Endothelial cell of umbilical vein (primary cell): Measurements from ENCODE around the gene ARF6. TPM values are rescaled to one million over a fixed set of nuclear protein-coding genes. Genes with fewer than 3 reads are reported as not detected.

Experiments used
- BruUV-seq: library from RNA; stranded (reverse); fragments of 400-500 nt; replicated peaks from 2 replicates; lab custom pipeline; 2021; lab: Mats Ljungman, UMichigan
- CTCF ChIA-PET: fragments of 300-600, 350-600 bp; sonication (Branson Sonifier 250); formaldehyde crosslinking; loops from one replicate; lab custom pipeline; 2021; ENCODE audit warnings: antibody characterized with exemption, inconsistent platforms; lab: Charles Lee
- POLR2A ChIA-PET: fragments of 300-600, 350-600 bp; sonication (Branson Sonifier 250); formaldehyde crosslinking; loops from one replicate; lab custom pipeline; 2021; ENCODE audit warnings: antibody characterized with exemption, inconsistent platforms; lab: Charles Lee
- DNase-seq: peaks from one replicate; pipeline ENCODE4 v3.0.0-alpha.2; 2011; ENCODE audit warnings: low read depth, low spot score
- FAIRE-seq: peaks from 2 replicates; lab custom pipeline; 2011; peaks lifted over from hg19 to GRCh38; lab: Jason Lieb, UNC
- H2AFZ ChIP-seq: 2 replicates; pipeline ENCODE4 v1.6.0; 2012; ENCODE audit warnings: low read depth, low read length, control low read depth, inconsistent platforms
- H3K27ac ChIP-seq: 2 replicates; pipeline ENCODE4 v1.5.1; 2011; ENCODE audit warnings: low read depth, mild to moderate bottlenecking, control low read depth, low read length, moderate library complexity; ENCODE audit not compliant: insufficient read depth
- H3K27me3 ChIP-seq, 2 experiments: 2 replicates each; pipeline versions ENCODE4 v1.6.0 to v1.6.1; 2011; ENCODE audit warnings: low read length in 2 of 2, mixed read lengths in 1 of 2; ENCODE audit not compliant: control insufficient read depth in 2 of 2, insufficient read depth in 2 of 2
- H3K36me3 ChIP-seq, 2 experiments: 2 replicates in 1 of 2; 3 replicates in 1 of 2; pipeline ENCODE4 v1.5.1; 2011; ENCODE audit warnings: low read length in 2 of 2, mild to moderate bottlenecking in 1 of 2, moderate library complexity in 1 of 2; ENCODE audit not compliant: control insufficient read depth in 2 of 2, insufficient read depth in 2 of 2; ENCODE audit errors: extremely low read depth in 1 of 2
- H3K4me1 ChIP-seq: 3 replicates; pipeline ENCODE4 v1.5.1; 2011; ENCODE audit warnings: mild to moderate bottlenecking, low read length; ENCODE audit not compliant: control insufficient read depth, insufficient read depth; ENCODE audit errors: extremely low read depth
- H3K4me2 ChIP-seq: 2 replicates; pipeline ENCODE4 v1.6.1; 2011; ENCODE audit warnings: low read length, control low read depth, mixed read lengths; ENCODE audit not compliant: insufficient read depth
- H3K4me3 ChIP-seq, 3 experiments: fragments of 200-600 bp in 1 of 3; sonication (generic), shearing (Covaris generic) in 1 of 3; replicated peaks in 1 of 3; 2 replicates each; pipeline ENCODE4 v1.5.1; 2011 to 2016; ENCODE audit warnings: control low read depth in 3 of 3, low read length in 3 of 3, mild to moderate bottlenecking in 2 of 3, inconsistent platforms in 1 of 3, low read depth in 1 of 3, moderate library complexity in 1 of 3; ENCODE audit not compliant: insufficient read depth in 1 of 3
- H3K79me2 ChIP-seq: 2 replicates; pipeline ENCODE4 v1.6.0; 2012; ENCODE audit warnings: low read length, inconsistent platforms; ENCODE audit not compliant: control insufficient read depth, insufficient read depth
- H3K9ac ChIP-seq: replicated peaks from 2 replicates; pipeline ENCODE3; 2011; ENCODE audit warnings: low read length, control low read depth; ENCODE audit not compliant: insufficient read depth; ENCODE audit errors: extremely low read depth
- H3K9me1 ChIP-seq: replicated peaks from 3 replicates; pipeline ENCODE4 v1.6.0; 2011; ENCODE audit warnings: mild to moderate bottlenecking, low read length; ENCODE audit not compliant: control insufficient read depth, insufficient read depth; ENCODE audit errors: extremely low read depth
- H3K9me3 ChIP-seq: replicated peaks from 2 replicates; pipeline ENCODE4 v1.5.1; 2012; ENCODE audit warnings: low read length, inconsistent platforms; ENCODE audit not compliant: control insufficient read depth, insufficient read depth
- H4K20me1 ChIP-seq: replicated peaks from 2 replicates; pipeline ENCODE3; 2011; ENCODE audit warnings: mild to moderate bottlenecking, low read length; ENCODE audit not compliant: control insufficient read depth, insufficient read depth; ENCODE audit errors: extremely low read depth
- CTCF ChIP-seq, 2 donors: IDR thresholded peaks; 1 replicate in 1 of 2; 2 replicates in 1 of 2; pipeline ENCODE4 v1.5.1; 2011; ENCODE audit warnings: low read length in 2 of 2, mild to moderate bottlenecking in 2 of 2, moderate library complexity in 2 of 2, control low read depth in 1 of 2, inconsistent platforms in 1 of 2, low read depth in 1 of 2; ENCODE audit not compliant: insufficient read depth in 1 of 2; ENCODE audit errors: extremely low read depth in 1 of 2
- EZH2 ChIP-seq: IDR thresholded peaks from 2 replicates; pipeline ENCODE4 v1.6.1; 2012; ENCODE audit warnings: borderline replicate concordance, low read depth, mild to moderate bottlenecking, moderate library complexity, low read length, inconsistent platforms; ENCODE audit not compliant: severe bottlenecking
- FOS ChIP-seq: IDR thresholded peaks from 2 replicates; pipeline ENCODE4 v1.6.1; 2011; ENCODE audit warnings: mild to moderate bottlenecking, low read length, moderate library complexity, borderline replicate concordance; ENCODE audit not compliant: insufficient read depth
- GATA2 ChIP-seq: IDR thresholded peaks from 2 replicates; pipeline ENCODE4 v1.7.0; 2011; ENCODE audit warnings: low read depth, mild to moderate bottlenecking, moderate library complexity, mixed read lengths, low read length; ENCODE audit not compliant: insufficient read length, insufficient read depth
- JUN ChIP-seq: IDR thresholded peaks from 2 replicates; pipeline ENCODE4 v1.6.1; 2011; ENCODE audit warnings: borderline replicate concordance, low read depth; ENCODE audit not compliant: insufficient read length, insufficient read depth
- MAX ChIP-seq: IDR thresholded peaks from 2 replicates; pipeline ENCODE4 v1.6.1; 2011; ENCODE audit not compliant: insufficient read depth, insufficient read length
- MYC ChIP-seq: IDR thresholded peaks from one replicate; pipeline ENCODE4 v1.6.1; 2011; ENCODE audit warnings: mild to moderate bottlenecking, low read depth, low read length
- POLR2A ChIP-seq: IDR thresholded peaks from 2 replicates; pipeline ENCODE4 v1.6.1; 2012; ENCODE audit warnings: low read depth, mild to moderate bottlenecking, control low read depth, low read length
- POLR2AphosphoS5 ChIP-seq: IDR thresholded peaks from 2 replicates; pipeline ENCODE4 v1.6.1; 2012; ENCODE audit warnings: low read depth, mild to moderate bottlenecking, control low read depth, low read length, moderate library complexity; ENCODE audit not compliant: insufficient read depth
- dilution Hi-C: fragments of 300-500 bp; cut with MboI; formaldehyde crosslinking; loops from one replicate; pipeline ENCODE4 v1.15.0; 2019; ENCODE audit warnings: low sequenced_read_pairs; ENCODE audit not compliant: extremely low pct_ligation_motif_present
- intact Hi-C: fragments of 100-400 bp; cut with micrococcal nuclease; formaldehyde crosslinking; loops from one replicate; pipeline ENCODE4 v1.10.0; 2022
- polyA plus RNA-seq, 4 experiments: library from polyadenylated mRNA; depleted of rRNA in 3 of 4; stranded (reverse) in 3 of 4; unstranded in 1 of 4; fragments of >200 nt; gene quantifications; 2 replicates each; pipeline versions ENCODE4 v1.2.1 to v1.2.3, GENCODE V29; 2011 to 2012; ENCODE audit warnings: missing spikeins in 1 of 4
- total RNA-seq: library from RNA; stranded (reverse); gene quantifications from 2 replicates; pipeline ENCODE4 v1.2.3, GENCODE V29; 2021

The ARF6 gene
- total and polyA plus RNA-seq, 2 donors (not counting 3 experiments of a cell fraction or from before 2014, with no cell fraction given) = 21.7 to 73.6 TPM

- H4K20me1 ChIP-seq = no peaks in the 10 kb centered on the region
- peaks cover 26% of the 10 kb centered on the region for H3K4me1 ChIP-seq
- no peak overlapping the region for H3K4me3 ChIP-seq
- no TSS peak for BruUV-seq
- DNase-seq (no peak), FAIRE-seq (no peak)
- CTCF ChIA-PET = interaction anchor here (0.8 to 1.3 kb wide), 4 partner anchors 38 to 199 kb away, joined by 3 read pairs; no protein-coding TSS in a partner anchor
- no peaks in the 10 kb centered on the region for H3K9me3 ChIP-seq
- H3K27ac ChIP-seq = no peak overlapping the region
- H3K9me1 ChIP-seq = no peaks in the 10 kb centered on the region
- dilution Hi-C loops = no loop called here
- no peak overlapping the region for H3K9ac ChIP-seq
- TF ChIP-seq JUN (no peak), MYC (no peak), EZH2 (no peak), MAX (no peak), GATA2 (no peak), POLR2A (no peak), CTCF (IDR thresholded peaks at IDR 0.05; ENCODE audit: extremely low read depth in 1 of 2, insufficient read depth in 1 of 2, low read depth in 1 of 2, low read length in 2 of 2) (no peak), FOS (no peak), POLR2AphosphoS5 (no peak)
- intact Hi-C loops = no loop called here
- POLR2A ChIA-PET = interaction anchor here (0.6 kb wide), 1 partner anchor 154 kb away, joined by 4 read pairs; no protein-coding TSS in a partner anchor
- H3K79me2 ChIP-seq = no peaks in the 10 kb centered on the region
- H2AFZ ChIP-seq = no peak overlapping the region
- H3K27me3 ChIP-seq = no peaks in the 10 kb centered on the region
- H3K4me2 ChIP-seq = no peak overlapping the region
- no peaks in the 10 kb centered on the region for H3K36me3 ChIP-seq
Observed at GRCh38 chr14:49905989-49906388, 13.1 kb downstream of the ARF6 start.
